ENCODE results near the gene TTC21B. TPM values are rescaled to one million over a fixed set of nuclear protein-coding genes. Genes with fewer than 3 reads are reported as not detected.
A peak's percentile ranks its signal among the peaks of the same experiment; 100 is the strongest.

The TTC21B gene
- total and polyA plus RNA-seq, 12 donors: 3.3 to 17.9 (median 13.3) TPM

DNA sequence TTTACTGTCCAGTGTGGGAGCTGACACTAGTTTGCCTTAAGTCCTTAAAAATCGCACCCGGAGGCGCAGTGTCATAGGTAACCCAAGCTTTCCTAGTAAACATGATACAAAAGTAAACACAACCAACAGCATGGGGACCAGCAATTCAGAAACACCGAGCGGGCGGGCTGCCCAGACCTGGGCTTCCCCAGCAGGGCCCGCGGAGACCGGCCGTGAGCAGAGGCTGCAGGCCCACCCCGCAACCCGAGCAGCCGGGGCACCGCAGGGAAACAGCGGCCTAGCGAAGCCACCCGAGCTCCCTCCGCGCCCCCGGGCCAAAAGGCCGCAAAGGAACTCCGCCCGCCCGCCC is 296 bp downstream of the TTC21B start:
- peak overlapping the region; percentile 59 to 84 (median 79) for H3K4me3 ChIP-seq
- intact Hi-C loops (cut with DNase I): loop anchor here in 9 of 10 donors (5.0 to 10.0 kb wide), 3 partner anchors 172 to 229 kb away; partner anchors contain the start of gene SCN1A (in 8 of the 9)
- peaks cover 3 to 35% (median 20%) of the 10 kb centered on the region in 9 donors for H3K4me1 ChIP-seq
- DNase-seq: no peak
- H3K27me3 ChIP-seq: no peaks in the 10 kb centered on the region
- H3K36me3 ChIP-seq: peaks cover 0 to 14% (median 9%) of the 10 kb centered on the region in 9 donors
- no peaks in the 10 kb centered on the region for H3K9me3 ChIP-seq
- ATAC-seq: peak; percentile 36 to 87 (median 59)
- WGBS, 2 donors: 0% methylated on average over 24 of the region's 24 CpGs
- TF ChIP-seq, protein P1, sequence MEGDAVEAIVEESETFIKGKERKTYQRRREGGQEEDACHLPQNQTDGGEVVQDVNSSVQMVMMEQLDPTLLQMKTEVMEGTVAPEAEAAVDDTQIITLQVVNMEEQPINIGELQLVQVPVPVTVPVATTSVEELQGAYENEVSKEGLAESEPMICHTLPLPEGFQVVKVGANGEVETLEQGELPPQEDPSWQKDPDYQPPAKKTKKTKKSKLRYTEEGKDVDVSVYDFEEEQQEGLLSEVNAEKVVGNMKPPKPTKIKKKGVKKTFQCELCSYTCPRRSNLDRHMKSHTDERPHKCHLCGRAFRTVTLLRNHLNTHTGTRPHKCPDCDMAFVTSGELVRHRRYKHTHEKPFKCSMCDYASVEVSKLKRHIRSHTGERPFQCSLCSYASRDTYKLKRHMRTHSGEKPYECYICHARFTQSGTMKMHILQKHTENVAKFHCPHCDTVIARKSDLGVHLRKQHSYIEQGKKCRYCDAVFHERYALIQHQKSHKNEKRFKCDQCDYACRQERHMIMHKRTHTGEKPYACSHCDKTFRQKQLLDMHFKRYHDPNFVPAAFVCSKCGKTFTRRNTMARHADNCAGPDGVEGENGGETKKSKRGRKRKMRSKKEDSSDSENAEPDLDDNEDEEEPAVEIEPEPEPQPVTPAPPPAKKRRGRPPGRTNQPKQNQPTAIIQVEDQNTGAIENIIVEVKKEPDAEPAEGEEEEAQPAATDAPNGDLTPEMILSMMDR (IDR thresholded peaks at IDR 0.05): no peak
- peak overlapping the region; percentile 56 to 92 (median 84) for H3K27ac ChIP-seq

DNA sequence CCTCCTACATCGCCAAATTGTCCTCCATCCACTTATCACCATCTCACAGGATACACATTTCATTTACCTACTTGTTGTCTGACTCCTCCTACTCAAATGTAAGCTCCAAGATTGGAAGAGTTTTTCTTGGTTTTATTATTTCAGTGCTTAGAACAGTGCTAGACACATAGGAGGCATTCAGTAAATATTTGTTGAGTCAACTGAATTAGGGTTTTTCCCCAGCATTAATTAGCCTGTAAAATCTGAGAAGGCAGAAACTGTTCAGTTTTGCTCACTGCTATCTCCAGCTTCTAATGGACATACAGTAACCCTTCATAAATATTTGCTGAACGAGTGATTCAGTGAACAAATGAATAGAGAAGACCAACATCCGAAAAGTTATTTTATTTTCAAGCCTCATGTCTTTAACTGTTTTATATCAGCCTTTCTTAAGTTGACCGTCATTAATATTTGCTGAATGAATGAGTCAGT is 800 bp downstream of the TTC21B start:
- DNase-seq (no peak), ATAC-seq (no peak)
- H3K4me3 ChIP-seq: peak overlapping the region; percentile 59 to 84 (median 79)
- WGBS, 2 donors: 11 to 14% methylated on average over 4 of the region's 4 CpGs
- TF ChIP-seq, protein P1 (IDR thresholded peaks at IDR 0.05): no peak
- peak overlapping the region in 9 of 10 donors; percentile 69 to 92 (median 85) for H3K27ac ChIP-seq
- H3K27me3 ChIP-seq: no peaks in the 10 kb centered on the region
- intact Hi-C loops (cut with DNase I): loop anchor here in 9 of 10 donors (5.0 to 10.0 kb wide), 3 partner anchors 172 to 230 kb away; partner anchors contain the start of gene SCN1A (in 8 of the 9)
- no peaks in the 10 kb centered on the region for H3K9me3 ChIP-seq
- H3K36me3 ChIP-seq: peaks cover 0 to 19% (median 10%) of the 10 kb centered on the region in 9 donors
- H3K4me1 ChIP-seq: peaks cover 3 to 35% (median 20%) of the 10 kb centered on the region in 9 donors

DNA sequence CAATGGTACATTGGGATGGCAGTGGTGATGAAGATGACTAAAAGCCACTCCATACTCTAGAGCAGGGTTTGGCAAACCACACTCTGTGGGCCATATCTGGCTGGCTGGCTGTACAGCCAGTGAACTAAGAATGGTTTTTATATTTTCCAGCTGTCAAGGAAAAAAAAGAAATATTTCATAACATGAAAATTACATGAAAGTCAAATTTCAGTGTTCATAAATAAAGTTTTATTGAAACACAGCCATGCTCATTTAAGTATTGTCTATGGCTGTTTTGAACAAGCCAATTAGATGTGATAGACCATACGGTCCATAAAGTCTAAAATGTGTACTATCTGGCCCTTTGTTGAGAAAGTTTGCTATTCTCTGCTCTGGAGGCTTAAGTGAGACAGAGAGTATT is 1.5 kb downstream of the TTC21B start:
- Histone ChIP-seq H3K27me3 (no peaks in the 10 kb centered on the region), H3K4me1 (peaks cover 3 to 35% (median 20%) of the 10 kb centered on the region in 9 donors), H3K9me3 (no peaks in the 10 kb centered on the region), H3K36me3 (peaks cover 0 to 26% (median 10%) of the 10 kb centered on the region in 9 donors), H3K4me3 (peak overlapping the region in 1 of 10 donors; percentile 80), H3K27ac (no peak overlapping the region)
- no peak for DNase-seq
- TF ChIP-seq, protein P1 (IDR thresholded peaks at IDR 0.05): no peak
- 0 to 1% methylated on average over 1 of the region's 1 CpG for WGBS, 2 donors
- no peak for ATAC-seq
- intact Hi-C loops (cut with DNase I): loop anchor here in 9 of 10 donors (5.0 to 10.0 kb wide), 3 partner anchors 173 to 230 kb away; partner anchors contain the start of gene SCN1A (in 8 of the 9)

DNA sequence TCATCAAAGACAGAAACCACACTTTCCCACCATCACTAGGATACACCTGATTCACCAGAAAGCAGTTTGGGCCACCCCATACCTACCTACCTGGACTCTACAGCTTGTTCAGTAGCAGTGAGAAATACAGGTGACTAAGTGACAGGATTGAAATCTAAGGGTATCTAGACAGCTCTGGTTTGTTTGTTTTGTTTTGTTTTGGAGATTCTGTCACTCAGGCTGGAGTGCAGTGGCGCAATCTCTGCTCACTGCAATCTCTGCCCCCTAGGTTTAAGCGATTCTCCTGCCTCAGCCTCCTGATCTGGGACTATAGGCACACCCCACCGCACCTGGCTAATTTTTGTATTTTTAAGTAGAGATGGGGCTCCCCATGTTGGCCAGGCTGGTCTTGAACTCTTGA is 3.1 kb downstream of the TTC21B start:
- 95 to 99% methylated on average over 3 of the region's 3 CpGs for WGBS, 2 donors
- TF ChIP-seq, protein P1 (IDR thresholded peaks at IDR 0.05): no peak
- H3K36me3 ChIP-seq: peaks cover 0 to 40% (median 17%) of the 10 kb centered on the region in 9 donors
- no peak overlapping the region for H3K4me3 ChIP-seq
- H3K27ac ChIP-seq: no peak overlapping the region
- no peaks in the 10 kb centered on the region for H3K9me3 ChIP-seq
- intact Hi-C loops (cut with DNase I): loop anchor here in 9 of 10 donors (5.0 to 10.0 kb wide), 3 partner anchors 174 to 232 kb away; partner anchors contain the start of gene SCN1A (in 8 of the 9)
- no peak for ATAC-seq
- H3K4me1 ChIP-seq: peaks cover 3 to 35% (median 20%) of the 10 kb centered on the region in 9 donors
- no peaks in the 10 kb centered on the region for H3K27me3 ChIP-seq
- DNase-seq: no peak

All from heart right ventricle (tissue), 16 donors.